Stimulated activated CD8-positive, alpha-beta memory T cell treated with anti-CD3 and anti-CD28 coated beads, Interleukin-7, amount 100 ng/mL, for 1 hour (primary cell): ENCODE results near the gene SAP30L.

Experiments used
- DNase-seq, 2 donors: peaks; one replicate each; pipeline ENCODE4 v3.0.0-alpha.2; 2020; ENCODE audit warnings: low read depth in 2 of 2

SAP30L gene, protein sequence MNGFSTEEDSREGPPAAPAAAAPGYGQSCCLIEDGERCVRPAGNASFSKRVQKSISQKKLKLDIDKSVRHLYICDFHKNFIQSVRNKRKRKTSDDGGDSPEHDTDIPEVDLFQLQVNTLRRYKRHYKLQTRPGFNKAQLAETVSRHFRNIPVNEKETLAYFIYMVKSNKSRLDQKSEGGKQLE

DNA sequence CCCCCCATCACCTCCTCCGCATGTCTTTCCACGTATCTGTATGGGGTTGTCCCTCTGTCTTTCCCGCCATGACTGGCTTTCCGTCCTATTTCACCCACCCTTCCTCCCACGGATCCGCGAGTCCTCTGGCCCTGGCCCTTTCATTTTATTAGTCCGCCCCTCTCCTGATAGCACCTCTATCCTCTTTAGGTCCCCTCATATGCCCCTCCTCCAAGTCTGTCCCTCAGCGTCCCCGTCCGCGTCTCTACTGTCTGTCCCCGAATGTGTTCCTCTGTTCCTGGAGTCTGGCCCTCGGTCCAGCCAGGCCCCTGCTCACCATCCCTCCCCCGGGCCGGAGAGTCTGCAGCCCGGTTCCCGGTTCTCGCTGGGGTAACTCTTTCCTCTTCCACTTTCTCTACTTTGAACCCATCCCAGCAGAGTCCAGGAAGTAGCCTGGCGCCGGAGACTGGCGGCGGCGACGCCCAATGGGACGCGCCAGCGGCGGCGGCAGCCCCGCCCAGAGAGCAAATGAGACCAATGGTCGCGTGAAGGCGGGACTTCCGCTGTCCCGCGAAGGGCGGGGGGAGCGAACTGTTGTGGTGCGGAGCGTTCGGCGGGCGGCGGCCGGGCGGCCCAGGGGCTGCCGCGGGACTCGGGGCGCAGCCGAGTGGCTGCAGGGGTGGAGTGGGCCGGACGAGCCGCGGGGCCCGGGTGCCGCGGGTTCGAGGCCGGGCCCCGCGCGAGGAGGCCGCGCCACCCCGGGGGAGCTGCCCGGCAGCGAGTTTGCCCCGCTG lies at the start of gene SAP30L:
TSS of gene SAP30L (plus strand) at position 576 of the 773 bp plus-strand sequence. CDS start 608 bp downstream, outside the sequence.
- peak; percentile 89 to 92 for DNase-seq

DNA sequence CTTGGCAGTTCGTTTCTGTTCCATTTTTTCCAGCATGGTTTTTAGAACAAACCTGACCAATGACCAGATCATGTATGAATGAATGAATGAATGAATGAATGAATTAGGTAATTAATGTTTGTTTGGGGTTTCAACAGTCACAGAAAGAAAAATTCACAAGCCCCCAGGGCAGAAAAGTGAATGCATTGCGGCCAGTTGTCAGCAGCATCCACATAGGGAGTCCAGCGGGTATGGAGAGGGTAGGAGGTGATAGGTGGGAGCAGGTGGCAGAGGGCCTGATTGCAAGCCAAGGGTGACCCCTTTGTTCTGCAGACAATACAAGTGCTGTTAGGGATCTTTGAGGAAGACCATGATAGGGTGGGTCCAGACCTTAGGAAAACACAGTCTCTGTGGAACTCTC lies 49.7 kb upstream of the SAP30L start:
- no peak for DNase-seq

DNA sequence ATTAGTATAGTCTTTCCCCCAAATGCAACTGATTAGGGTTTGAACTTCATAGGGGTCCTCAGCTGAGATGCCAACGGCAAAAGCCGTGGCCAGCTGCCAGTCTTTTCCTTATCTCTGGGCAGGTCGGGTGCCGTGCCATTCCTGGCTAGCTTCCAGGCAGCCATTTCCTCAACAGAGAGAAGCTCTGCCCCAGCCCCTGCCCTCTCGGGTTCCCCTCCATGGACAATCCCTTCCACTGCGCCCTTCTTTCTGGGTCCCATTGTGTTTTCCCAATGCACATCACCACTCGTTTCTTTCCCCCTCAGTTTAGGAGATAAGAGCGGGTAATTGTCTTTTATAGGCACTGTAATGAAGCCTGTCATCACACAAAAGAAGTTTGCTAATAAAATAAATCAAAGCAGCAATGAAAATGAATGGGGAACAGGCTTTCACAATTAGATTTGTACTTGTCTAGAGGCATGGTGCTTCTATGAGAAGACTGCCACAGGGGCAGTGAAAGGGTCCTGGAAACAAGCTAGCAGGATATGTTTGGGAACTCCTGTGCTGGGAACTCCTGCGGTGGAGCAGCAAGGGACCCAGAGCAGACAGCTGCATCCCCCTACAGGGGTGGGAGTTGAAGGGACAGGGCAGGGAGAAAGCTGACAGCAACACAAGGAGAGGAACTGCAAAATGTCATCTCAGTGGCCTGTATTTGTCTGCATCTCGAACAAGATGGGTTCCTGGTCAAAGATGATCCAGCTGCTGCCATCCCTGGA lies 48.0 kb upstream of the SAP30L start:
- no peak for DNase-seq

DNA sequence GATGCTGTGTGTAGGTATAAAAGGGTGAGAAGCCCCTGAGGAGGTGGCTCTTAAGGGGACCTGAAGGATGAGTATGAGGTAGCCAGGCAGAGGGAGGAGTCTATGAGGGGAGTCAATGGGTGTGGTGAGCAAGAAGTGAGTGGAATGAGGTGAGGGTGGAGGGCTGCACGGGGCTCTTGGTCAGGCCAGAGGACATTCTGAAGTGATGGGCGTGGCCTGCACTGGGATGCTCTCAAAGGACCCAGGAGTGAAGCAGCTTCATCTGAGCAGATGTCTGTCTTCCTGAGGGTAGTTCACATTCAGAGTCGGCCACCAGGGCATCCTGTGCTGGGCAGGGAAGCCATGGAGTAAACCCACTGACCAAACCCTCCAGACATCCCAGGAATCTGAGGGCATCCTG lies 45.1 kb upstream of the SAP30L start:
- DNase-seq = no peak

DNA sequence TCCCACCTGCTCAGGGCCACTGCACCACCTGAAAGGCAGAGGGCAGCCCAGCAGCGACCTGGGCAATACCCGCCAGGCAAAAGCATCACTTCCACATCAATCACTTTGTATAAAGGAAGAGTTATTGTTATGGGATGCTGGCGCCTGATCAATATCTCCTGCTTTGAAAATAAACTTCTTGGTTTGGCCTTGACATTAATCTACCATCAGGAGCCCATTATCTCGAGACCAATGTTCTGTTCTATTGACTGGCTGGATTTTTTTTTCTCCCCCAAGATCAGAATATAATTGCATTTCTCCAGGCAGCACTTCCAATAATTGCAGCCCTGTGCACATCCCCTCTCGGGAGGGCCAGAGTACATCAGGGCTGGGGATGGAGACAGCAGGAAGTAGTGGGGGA lies 44.4 kb upstream of the SAP30L start:
- no peak for DNase-seq

DNA sequence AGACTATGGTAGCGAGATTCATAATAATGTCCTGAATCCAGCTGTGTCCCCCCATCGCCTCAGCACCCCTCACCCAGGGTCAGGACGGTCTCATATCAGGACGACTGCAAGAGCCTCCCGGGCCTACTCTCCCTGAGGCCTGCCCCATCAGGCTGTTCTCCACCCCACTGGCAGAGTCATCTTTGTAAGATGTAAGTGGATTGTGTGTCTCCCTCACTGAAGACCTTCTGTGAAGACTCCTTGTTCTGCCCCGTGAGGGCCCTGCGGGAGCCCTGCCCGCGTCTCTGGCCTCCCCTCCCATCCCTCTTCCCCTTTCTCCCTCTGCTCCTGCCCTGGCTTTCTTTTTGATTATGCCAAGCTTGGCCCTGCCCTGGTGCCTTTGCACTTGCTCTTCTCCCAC lies 43.9 kb upstream of the SAP30L start:
- no peak for DNase-seq

DNA sequence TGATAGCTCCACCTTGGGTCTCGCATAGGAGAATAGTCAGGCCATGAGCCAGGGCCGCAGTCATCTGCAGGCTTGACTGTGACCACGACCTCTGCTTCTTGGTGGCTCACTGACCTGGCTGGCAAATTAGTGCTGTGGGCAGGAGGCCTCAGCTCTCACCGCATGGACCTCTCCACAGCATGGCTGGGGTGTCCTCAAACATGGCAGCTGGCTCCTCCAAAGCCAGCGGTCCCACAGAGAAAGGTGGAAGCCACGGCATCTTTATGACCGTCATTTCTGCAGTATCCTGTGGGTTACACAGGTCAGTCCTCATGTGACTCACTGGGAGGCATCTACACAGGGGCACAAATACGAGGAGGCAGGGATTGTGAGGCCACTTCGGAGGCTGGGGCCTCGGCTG lies 43.2 kb upstream of the SAP30L start:
- DNase-seq = no peak

DNA sequence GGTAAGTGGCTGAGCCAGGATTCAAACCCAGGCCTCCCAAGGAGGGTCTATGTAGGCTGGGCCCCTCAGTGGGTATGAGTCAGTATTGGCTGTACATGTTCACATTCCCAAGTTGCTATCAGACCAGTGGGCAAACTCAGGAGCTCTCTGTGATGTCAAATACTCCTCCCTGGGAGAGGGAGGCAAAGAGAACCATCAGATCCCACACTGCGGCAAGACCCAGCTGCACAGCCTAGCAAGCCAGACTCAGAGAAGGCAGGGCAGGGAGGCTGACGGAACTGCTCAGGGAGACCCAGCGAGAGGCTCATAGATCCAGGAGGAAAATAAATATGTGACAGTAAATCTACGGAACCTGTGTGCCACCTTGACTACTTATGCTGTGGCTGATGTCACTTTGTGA lies 42.6 kb upstream of the SAP30L start:
- DNase-seq = no peak

DNA sequence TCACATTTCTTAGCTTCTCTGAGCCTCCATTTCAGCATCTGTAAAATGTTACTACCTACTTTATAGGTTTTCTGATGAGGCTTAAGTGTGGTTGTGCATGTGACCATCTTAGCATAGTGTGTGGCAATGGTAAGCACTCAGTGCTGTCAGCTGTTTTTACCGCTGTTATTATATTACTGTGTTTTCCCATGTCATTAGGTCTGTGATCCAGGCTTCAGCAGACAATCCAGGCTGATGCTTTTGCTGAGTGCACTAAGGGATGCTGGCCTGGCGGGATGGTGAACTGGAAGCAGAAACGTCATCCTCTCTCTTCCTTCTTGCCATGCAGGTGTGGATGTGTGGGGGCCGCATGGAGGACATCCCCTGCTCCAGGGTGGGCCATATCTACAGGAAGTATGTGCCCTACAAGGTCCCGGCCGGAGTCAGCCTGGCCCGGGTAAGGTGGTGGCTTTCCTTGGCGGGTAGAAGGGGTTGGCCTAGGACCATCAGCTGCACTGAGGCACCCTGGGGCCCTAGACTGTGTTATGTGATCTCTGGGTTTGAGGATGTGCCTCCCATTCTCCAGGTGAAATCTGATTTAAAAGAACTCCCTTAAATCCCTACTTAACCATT lies 41.9 kb upstream of the SAP30L start:
- no peak for DNase-seq

DNA sequence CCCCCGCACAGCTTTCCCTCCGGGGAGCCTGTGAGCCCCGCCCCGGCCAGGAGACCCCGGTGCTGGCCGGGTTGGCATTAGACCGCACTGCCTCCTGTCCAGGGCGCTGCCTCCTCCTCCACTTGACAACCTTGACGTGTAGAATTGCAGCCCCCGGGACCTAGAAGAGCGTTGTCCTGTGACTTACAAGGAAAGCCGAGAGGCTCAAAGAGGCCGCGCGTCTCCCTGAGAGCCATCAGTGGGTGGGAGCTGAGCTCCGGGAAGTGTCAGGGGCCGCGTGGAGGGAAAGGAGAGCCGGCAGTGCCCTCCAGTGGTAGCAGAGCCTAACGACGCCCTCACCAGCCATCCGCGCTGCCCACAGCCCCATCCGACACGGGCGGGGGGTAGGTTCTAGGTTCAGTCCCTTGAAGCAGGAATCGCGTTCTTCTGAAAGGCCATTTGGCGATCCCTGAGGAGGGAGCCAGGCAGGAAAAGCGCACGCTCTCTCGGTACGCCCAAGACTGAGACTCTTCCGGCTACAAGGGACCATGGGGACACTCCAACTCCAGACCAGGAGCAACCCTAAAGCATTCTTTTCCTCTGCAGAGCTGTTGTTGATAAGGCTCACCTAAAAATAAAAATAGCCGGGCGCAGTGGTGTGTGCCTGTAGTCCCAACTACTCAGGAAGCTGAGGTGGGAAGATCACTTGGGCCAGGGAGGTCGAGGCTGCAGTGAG lies 40.6 kb upstream of the SAP30L start:
- peak; percentile 36 for DNase-seq

DNA sequence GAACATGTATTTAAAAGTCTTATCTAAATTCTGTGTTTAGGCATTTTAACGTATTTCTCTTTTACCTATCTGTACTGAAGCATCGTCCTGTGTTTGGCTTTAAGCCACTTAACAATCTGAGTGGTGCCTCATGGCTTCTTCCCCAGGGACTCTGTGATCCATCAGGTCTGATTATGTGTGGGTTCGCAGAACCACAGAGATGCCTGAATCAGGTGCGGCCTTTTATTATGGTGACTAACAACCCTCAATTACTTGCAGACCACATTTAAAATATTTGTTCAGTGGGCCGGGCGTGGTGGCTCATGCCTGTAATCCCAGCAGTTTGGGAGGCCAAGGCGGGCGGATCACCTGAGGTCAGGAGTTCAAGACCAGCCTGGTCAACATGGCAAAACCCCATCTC lies 39.6 kb upstream of the SAP30L start:
- no peak for DNase-seq

DNA sequence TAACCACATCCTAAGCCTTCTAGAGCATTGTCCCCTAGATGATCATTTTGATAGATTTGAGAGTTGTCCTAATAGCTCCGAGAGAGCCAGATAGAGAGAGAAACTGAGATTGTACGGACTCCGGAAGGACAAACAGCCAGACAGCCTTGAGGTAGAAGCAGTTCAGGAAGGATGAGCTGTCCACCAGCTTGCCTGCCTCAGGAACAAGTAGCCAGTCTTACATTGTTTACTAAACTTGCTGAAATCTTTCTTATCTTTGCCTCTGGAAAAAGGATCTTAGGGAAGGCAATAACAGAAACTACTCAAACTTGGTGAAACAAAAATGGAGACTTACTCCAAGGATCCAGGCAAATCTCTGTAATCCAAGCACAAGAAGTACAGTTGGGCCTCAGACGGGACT lies 39.0 kb upstream of the SAP30L start:
- no peak for DNase-seq

DNA sequence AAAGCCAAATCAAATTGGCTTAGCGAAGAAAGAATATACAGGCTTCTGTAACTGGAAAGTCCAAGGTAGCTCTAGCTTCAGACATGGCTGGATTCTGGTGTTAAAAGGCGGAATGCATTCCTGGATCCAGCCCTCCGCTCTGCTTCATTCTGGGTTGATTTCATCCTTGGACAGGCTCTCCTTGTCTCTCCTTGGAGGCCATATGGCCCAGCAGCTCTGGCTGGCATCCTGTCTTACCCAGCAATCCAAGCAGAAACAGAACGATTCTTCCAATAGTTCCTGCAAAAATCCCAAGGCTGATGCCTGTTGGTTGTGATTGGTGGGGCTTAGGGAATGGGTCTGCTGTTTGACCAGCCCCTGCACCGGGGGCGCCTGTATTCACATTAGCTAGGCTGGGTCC lies 37.0 kb upstream of the SAP30L start:
- DNase-seq = no peak

DNA sequence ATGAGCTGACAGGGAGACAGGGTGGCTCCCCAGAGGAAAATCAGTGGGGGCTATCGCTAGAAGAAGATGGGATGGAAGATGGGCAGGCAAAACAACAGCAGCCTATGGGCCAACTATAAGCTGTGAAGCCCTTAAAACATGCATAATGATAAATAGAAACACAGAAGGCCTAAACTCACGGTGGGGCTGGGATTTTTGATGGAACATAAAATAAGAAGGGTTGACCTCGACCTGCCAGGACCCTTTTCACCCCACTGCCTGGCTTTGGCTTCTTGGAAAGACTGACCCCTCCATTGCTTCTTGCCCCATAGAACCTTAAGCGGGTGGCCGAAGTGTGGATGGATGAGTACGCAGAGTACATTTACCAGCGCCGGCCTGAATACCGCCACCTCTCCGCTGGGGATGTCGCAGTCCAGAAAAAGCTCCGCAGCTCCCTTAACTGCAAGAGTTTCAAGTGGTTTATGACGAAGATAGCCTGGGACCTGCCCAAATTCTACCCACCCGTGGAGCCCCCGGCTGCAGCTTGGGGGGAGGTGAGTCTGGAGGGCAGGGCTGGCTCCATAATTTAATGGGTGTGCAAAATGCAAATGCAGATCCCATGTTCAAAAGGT lies 36.5 kb upstream of the SAP30L start:
- no peak for DNase-seq

DNA sequence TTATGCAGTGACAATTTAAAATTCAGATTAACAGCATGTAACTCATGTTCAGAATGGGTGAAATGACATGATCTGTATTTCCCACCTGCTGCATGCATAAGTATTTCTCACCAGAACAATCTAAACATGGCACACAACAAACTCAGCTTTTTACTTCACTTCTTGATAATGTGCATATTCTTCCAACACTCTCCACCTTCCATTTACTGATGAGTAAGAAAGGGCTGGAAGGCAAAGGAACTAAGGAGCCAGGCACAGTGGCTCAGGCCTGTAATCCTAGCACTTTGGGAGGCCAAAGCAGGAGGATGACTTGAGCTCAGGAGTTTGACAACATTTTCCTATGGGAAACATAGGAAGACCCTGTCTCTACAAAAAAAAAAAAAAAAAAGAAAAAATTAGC lies 35.8 kb upstream of the SAP30L start:
- DNase-seq = no peak

DNA sequence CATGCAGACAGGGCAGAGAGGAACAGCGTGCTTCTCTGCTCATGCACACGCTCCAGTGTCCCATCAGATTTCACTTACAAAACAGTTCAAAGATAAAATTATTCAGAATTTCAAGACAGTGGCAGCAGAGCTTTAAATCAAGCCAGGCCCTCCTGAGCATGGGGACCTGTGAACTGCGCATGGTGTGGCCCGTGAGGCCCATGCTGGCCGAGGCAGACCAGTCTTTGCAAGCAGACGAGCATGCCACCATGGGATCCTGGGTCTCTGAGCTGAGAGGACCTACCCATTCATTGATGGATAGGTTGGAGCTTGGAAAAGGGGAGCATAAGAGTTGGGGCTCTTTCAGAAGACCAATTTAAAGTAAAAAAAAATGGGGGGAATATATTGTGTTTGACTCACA lies 35.0 kb upstream of the SAP30L start:
- DNase-seq = no peak

DNA sequence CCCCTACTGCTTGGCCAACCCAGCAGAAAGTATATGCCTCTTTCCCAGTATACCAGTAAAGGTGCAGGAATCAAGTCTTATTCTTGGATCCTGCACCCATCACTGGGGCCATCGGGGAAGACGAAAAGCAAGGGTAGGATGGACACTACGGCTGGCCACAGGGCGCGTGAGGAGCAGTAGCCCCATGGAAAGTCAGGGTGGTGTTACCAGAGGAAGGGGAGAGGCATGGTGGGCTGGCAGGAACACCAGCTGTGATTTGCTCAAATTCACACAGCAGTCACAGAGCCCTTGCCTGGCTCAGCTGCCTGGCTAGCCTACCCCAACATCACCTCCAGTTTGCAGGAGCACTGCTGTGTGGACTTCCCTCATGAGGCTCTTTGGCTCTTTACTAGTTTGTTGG lies 34.5 kb upstream of the SAP30L start:
- DNase-seq = no peak

DNA sequence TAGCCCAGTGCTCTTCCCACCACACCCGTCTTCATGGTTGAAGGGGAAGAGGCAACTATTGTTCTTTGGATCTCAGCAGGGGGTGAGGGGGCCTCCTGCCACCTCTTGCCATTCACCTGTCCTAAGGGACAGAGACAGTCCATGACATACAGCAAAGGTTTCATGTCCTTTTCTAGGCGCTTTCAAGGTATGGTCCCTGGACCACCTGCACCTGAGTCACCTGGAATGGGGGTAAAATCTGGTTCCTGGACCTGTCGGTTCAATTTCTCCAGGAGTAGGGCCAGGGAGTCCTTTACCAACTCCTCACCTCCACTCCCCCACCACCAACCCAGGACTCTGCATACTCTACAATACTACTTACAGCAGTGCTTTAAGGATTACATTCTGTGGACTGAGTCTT lies 33.5 kb upstream of the SAP30L start:
- DNase-seq = no peak

DNA sequence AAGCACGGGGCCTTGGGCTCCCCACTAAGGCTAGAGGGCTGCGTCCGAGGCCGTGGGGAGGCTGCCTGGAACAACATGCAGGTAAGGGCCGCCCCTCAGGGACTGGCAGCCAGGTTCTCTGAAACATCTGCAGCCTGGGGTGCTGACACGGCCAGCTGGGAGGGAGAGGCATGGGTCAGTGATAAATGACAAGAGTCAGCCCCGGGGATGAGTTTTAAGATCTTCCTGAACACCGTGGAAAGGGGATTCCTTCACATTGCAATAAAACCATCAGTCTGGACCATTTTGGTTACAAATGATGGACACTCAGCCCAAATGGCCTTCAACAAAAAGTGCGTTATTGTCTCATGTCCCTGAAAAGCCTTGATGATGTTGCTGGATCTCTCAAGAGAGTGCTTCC lies 32.9 kb upstream of the SAP30L start:
- no peak for DNase-seq

DNA sequence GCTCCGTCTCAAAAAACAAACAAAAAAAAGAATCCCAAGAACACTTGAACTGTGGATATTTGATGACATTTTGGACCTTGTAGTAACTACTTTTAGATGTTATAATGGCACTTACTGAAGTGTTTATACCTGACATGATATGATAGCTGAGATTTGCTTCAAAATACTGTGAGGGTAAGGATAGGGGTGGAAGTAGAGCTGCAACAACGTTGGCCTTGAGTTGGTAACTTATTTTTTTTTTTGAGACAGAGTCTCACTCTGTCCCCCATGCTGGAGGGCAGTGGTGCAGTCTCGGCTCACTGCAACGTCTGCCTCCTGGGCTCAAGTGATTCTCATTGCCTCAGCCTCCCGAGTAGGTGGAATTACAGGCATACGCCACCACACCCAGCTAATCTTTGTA lies 30.7 kb upstream of the SAP30L start:
- DNase-seq = no peak

DNA sequence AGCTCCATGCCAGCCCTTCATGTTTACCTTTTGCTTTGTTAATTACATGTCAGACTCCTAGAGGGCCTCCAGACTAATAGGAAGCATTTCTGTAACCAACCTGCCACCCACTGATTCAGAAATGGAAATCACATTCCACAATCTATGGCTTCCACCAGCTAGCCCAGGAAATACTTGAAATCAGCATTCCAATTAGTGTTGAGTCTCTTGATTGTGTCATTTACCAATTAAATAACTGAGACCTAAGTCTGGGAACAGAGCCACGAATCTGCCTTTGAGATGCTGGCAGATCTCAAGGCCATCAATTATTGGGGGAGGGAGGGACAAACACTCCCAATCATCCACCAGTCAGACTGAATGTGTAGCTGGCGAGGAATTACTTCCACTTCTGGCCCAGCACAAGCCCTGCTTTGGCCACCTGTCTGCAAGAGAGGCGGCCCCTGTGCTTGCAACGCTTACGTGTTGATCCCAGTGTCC lies 27.4 kb upstream of the SAP30L start:
- DNase-seq = no peak
